GM23338 (cell line): ENCODE measurements around the gene MICAL1. TPM values are rescaled to one million over a fixed set of nuclear protein-coding genes. Genes with fewer than 3 reads are reported as not detected.

Experiments used
- ATAC-seq: fragments of 200-7000 bp; cut with Tn5 transposase; 3 replicates; pipeline ENCODE4 v1.9.1; 2020
- DNase-seq: peaks from one replicate; pipeline ENCODE4 v3.0.0-alpha.2; 2015; ENCODE audit warnings: low spot score
- H2AFZ ChIP-seq: fragments of 200-600 bp; sonication (generic); 2 replicates; pipeline ENCODE4 v1.8.0; 2016; ENCODE audit warnings: antibody characterized with exemption, mild to moderate bottlenecking, moderate library complexity
- H3F3A ChIP-seq: fragments of 200-600 bp; sonication (generic); replicated peaks from 2 replicates; pipeline ENCODE4 v1.8.0; 2017; ENCODE audit warnings: antibody characterized with exemption, mixed run types, low read depth
- H3K27ac ChIP-seq: fragments of 200-600 bp; sonication (generic); 2 replicates; pipeline ENCODE4 v1.6.1; 2016; ENCODE audit warnings: low read depth
- H3K27me3 ChIP-seq: fragments of 200-600 bp; sonication (generic); 2 replicates; pipeline ENCODE4 v1.8.0; 2016; ENCODE audit warnings: mild to moderate bottlenecking, mixed run types, moderate library complexity; ENCODE audit not compliant: insufficient read depth
- H3K36me3 ChIP-seq: fragments of 200-600 bp; sonication (generic); 2 replicates; pipeline ENCODE4 v1.8.0; 2016; ENCODE audit warnings: mild to moderate bottlenecking; ENCODE audit not compliant: insufficient read depth
- H3K4me1 ChIP-seq: fragments of 200-600 bp; sonication (generic); 2 replicates; pipeline ENCODE4 v1.8.0; 2016; ENCODE audit warnings: mild to moderate bottlenecking, moderate library complexity; ENCODE audit not compliant: insufficient read depth
- H3K4me2 ChIP-seq: fragments of 200-600 bp; sonication (generic); 2 replicates; pipeline ENCODE4 v1.7.1; 2017; ENCODE audit warnings: mixed run types
- H3K4me3 ChIP-seq: fragments of 200-600 bp; sonication (generic); 2 replicates; pipeline ENCODE4 v1.6.1; 2016; ENCODE audit warnings: mixed run types
- H3K79me2 ChIP-seq: fragments of 200-600 bp; sonication (generic); replicated peaks from 2 replicates; pipeline ENCODE4 v1.8.0; 2017; ENCODE audit warnings: mild to moderate bottlenecking; ENCODE audit not compliant: insufficient read depth
- H3K9me2 ChIP-seq: fragments of 200-600 bp; sonication (generic); 2 replicates; pipeline ENCODE4 v1.8.0; 2017; ENCODE audit not compliant: insufficient read depth
- H4K20me1 ChIP-seq: fragments of 200-600 bp; sonication (generic); replicated peaks from 2 replicates; pipeline ENCODE4 v1.8.0; 2017; ENCODE audit warnings: mild to moderate bottlenecking; ENCODE audit not compliant: insufficient read depth
- H3K27ac Mint-ChIP-seq: 2 replicates; pipeline ENCODE4 v1.8.0; 2020; ENCODE audit warnings: inconsistent platforms, mild to moderate bottlenecking, moderate library complexity, mixed read lengths
- H3K27me3 Mint-ChIP-seq: 3 replicates; pipeline ENCODE4 v1.8.0; 2022; ENCODE audit warnings: low read depth, mild to moderate bottlenecking, moderate library complexity, mixed read lengths, inconsistent platforms; ENCODE audit not compliant: insufficient read depth, poor library complexity
- H3K36me3 Mint-ChIP-seq: 3 replicates; pipeline ENCODE4 v1.8.0; 2021; ENCODE audit warnings: low read depth, mild to moderate bottlenecking, inconsistent platforms, moderate library complexity, mixed read lengths
- H3K4me1 Mint-ChIP-seq: 3 replicates; pipeline ENCODE4 v1.8.0; 2020; ENCODE audit warnings: mild to moderate bottlenecking, inconsistent platforms, mixed read lengths
- H3K4me3 Mint-ChIP-seq: 3 replicates; pipeline ENCODE4 v1.8.0; 2021; ENCODE audit warnings: moderate library complexity, mild to moderate bottlenecking, inconsistent platforms, mixed read lengths
- H3K9me3 Mint-ChIP-seq: 3 replicates; pipeline ENCODE4 v1.8.0; 2020; ENCODE audit warnings: moderate library complexity, mild to moderate bottlenecking, inconsistent platforms, mixed read lengths
- EZH2phosphoT487 ChIP-seq: fragments of 200-600 bp; sonication (generic); IDR thresholded peaks from one replicate; pipeline ENCODE4 v1.8.1; 2018; ENCODE audit warnings: antibody characterized with exemption; ENCODE audit not compliant: unreplicated experiment
- JUNB ChIP-seq: IDR thresholded peaks from one replicate; pipeline ENCODE4 v1.6.1; 2016; ENCODE audit warnings: antibody characterized with exemption; ENCODE audit not compliant: unreplicated experiment
- NANOG ChIP-seq: IDR thresholded peaks from 2 replicates; pipeline ENCODE4 v1.6.1; 2016; ENCODE audit warnings: antibody characterized with exemption, borderline replicate concordance
- ZNF114 ChIP-seq: fragments of 250-450 bp; sonication (Bioruptor Pico); IDR thresholded peaks from 2 replicates; pipeline ENCODE4 v1.5.0; 2020; ENCODE audit warnings: mild to moderate bottlenecking, moderate library complexity
- polyA plus RNA-seq: library from polyadenylated mRNA; unstranded; fragments of >200 nt; fragmentation: Nextera tagmentation; extraction: Ambion mirVana; gene quantifications from 2 replicates; pipeline ENCODE4 v1.2.1, GENCODE V29; 2016
- total RNA-seq: library from RNA; depleted of rRNA; stranded (reverse); fragments of >200 nt; shearing (Covaris generic); gene quantifications from 2 replicates; pipeline ENCODE4 v1.2.3, GENCODE V29; 2014
- TF ChIP-seq, protein P1 (sequence below): IDR thresholded peaks from 2 replicates; pipeline ENCODE4 v1.6.1; 2016; ENCODE audit warnings: antibody characterized with exemption
- TF ChIP-seq, protein P2 (sequence below): fragments of 250-450 bp; sonication (Bioruptor Pico); IDR thresholded peaks from 2 replicates; pipeline ENCODE4 v1.5.0; 2020; ENCODE audit warnings: mild to moderate bottlenecking, moderate library complexity
- TF ChIP-seq, protein P3 (sequence below): IDR thresholded peaks from one replicate; pipeline ENCODE4 v1.6.1; 2018; ENCODE audit warnings: antibody characterized with exemption; ENCODE audit not compliant: unreplicated experiment

MICAL1 gene
- total and polyA plus RNA-seq, 2 experiments from 2014 or later, result 27.8 to 77.8 TPM

- peaks cover 2% of the 10 kb centered on the region for H3K27me3 Mint-ChIP-seq
- H3K9me3 Mint-ChIP-seq, result no peaks in the 10 kb centered on the region
- H3K4me1 ChIP-seq, result peaks cover 34% of the 10 kb centered on the region
- peaks cover 20% of the 10 kb centered on the region for H4K20me1 ChIP-seq
- peak overlapping the region; percentile 70 for H3K4me3 Mint-ChIP-seq
- peak overlapping the region; percentile 60 for H3K4me3 ChIP-seq
- peaks cover 19% of the 10 kb centered on the region; the same call in 1 of the 2 replicates for H3K36me3 ChIP-seq
- H2AFZ ChIP-seq, result peak overlapping the region; percentile 86
- ATAC-seq (no peak), DNase-seq (no peak)
- H3F3A ChIP-seq, result no peaks in the 10 kb centered on the region
- H3K79me2 ChIP-seq, result peaks cover 37% of the 10 kb centered on the region
- peaks cover 39% of the 10 kb centered on the region for H3K4me1 Mint-ChIP-seq
- no peak for TF ChIP-seq EZH2phosphoT487
- no peak for TF ChIP-seq JUNB
- TF ChIP-seq ZNF114 (CRISPR knock-in tag), result no peak
- no peak for TF ChIP-seq NANOG
- TF ChIP-seq, protein P1, sequence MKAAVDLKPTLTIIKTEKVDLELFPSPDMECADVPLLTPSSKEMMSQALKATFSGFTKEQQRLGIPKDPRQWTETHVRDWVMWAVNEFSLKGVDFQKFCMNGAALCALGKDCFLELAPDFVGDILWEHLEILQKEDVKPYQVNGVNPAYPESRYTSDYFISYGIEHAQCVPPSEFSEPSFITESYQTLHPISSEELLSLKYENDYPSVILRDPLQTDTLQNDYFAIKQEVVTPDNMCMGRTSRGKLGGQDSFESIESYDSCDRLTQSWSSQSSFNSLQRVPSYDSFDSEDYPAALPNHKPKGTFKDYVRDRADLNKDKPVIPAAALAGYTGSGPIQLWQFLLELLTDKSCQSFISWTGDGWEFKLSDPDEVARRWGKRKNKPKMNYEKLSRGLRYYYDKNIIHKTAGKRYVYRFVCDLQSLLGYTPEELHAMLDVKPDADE, result no peak
- TF ChIP-seq, protein P2, sequence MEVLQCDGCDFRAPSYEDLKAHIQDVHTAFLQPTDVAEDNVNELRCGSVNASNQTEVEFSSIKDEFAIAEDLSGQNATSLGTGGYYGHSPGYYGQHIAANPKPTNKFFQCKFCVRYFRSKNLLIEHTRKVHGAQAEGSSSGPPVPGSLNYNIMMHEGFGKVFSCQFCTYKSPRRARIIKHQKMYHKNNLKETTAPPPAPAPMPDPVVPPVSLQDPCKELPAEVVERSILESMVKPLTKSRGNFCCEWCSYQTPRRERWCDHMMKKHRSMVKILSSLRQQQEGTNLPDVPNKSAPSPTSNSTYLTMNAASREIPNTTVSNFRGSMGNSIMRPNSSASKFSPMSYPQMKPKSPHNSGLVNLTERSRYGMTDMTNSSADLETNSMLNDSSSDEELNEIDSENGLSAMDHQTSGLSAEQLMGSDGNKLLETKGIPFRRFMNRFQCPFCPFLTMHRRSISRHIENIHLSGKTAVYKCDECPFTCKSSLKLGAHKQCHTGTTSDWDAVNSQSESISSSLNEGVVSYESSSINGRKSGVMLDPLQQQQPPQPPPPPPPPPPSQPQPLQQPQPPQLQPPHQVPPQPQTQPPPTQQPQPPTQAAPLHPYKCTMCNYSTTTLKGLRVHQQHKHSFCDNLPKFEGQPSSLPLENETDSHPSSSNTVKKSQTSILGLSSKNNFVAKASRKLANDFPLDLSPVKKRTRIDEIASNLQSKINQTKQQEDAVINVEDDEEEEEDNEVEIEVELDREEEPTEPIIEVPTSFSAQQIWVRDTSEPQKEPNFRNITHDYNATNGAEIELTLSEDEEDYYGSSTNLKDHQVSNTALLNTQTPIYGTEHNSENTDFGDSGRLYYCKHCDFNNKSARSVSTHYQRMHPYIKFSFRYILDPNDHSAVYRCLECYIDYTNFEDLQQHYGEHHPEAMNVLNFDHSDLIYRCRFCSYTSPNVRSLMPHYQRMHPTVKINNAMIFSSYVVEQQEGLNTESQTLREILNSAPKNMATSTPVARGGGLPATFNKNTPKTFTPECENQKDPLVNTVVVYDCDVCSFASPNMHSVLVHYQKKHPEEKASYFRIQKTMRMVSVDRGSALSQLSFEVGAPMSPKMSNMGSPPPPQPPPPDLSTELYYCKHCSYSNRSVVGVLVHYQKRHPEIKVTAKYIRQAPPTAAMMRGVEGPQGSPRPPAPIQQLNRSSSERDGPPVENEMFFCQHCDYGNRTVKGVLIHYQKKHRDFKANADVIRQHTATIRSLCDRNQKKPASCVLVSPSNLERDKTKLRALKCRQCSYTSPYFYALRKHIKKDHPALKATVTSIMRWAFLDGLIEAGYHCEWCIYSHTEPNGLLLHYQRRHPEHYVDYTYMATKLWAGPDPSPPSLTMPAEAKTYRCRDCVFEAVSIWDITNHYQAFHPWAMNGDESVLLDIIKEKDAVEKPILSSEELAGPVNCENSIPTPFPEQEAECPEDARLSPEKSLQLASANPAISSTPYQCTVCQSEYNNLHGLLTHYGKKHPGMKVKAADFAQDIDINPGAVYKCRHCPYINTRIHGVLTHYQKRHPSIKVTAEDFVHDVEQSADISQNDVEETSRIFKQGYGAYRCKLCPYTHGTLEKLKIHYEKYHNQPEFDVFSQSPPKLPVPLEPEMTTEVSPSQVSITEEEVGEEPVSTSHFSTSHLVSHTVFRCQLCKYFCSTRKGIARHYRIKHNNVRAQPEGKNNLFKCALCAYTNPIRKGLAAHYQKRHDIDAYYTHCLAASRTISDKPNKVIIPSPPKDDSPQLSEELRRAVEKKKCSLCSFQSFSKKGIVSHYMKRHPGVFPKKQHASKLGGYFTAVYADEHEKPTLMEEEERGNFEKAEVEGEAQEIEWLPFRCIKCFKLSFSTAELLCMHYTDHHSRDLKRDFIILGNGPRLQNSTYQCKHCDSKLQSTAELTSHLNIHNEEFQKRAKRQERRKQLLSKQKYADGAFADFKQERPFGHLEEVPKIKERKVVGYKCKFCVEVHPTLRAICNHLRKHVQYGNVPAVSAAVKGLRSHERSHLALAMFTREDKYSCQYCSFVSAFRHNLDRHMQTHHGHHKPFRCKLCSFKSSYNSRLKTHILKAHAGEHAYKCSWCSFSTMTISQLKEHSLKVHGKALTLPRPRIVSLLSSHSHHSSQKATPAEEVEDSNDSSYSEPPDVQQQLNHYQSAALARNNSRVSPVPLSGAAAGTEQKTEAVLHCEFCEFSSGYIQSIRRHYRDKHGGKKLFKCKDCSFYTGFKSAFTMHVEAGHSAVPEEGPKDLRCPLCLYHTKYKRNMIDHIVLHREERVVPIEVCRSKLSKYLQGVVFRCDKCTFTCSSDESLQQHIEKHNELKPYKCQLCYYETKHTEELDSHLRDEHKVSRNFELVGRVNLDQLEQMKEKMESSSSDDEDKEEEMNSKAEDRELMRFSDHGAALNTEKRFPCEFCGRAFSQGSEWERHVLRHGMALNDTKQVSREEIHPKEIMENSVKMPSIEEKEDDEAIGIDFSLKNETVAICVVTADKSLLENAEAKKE, result no peak
- TF ChIP-seq, protein P3, sequence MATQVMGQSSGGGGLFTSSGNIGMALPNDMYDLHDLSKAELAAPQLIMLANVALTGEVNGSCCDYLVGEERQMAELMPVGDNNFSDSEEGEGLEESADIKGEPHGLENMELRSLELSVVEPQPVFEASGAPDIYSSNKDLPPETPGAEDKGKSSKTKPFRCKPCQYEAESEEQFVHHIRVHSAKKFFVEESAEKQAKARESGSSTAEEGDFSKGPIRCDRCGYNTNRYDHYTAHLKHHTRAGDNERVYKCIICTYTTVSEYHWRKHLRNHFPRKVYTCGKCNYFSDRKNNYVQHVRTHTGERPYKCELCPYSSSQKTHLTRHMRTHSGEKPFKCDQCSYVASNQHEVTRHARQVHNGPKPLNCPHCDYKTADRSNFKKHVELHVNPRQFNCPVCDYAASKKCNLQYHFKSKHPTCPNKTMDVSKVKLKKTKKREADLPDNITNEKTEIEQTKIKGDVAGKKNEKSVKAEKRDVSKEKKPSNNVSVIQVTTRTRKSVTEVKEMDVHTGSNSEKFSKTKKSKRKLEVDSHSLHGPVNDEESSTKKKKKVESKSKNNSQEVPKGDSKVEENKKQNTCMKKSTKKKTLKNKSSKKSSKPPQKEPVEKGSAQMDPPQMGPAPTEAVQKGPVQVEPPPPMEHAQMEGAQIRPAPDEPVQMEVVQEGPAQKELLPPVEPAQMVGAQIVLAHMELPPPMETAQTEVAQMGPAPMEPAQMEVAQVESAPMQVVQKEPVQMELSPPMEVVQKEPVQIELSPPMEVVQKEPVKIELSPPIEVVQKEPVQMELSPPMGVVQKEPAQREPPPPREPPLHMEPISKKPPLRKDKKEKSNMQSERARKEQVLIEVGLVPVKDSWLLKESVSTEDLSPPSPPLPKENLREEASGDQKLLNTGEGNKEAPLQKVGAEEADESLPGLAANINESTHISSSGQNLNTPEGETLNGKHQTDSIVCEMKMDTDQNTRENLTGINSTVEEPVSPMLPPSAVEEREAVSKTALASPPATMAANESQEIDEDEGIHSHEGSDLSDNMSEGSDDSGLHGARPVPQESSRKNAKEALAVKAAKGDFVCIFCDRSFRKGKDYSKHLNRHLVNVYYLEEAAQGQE, result no peak
- H3K36me3 Mint-ChIP-seq, result peaks cover 29% of the 10 kb centered on the region
- no peaks in the 10 kb centered on the region for H3K27me3 ChIP-seq
- H3K9me2 ChIP-seq, result no peaks in the 10 kb centered on the region
- peak overlapping the region; percentile 85 for H3K4me2 ChIP-seq
- no peak overlapping the region for H3K27ac Mint-ChIP-seq
- no peak overlapping the region for H3K27ac ChIP-seq
Observed at GRCh38 chr6:109484122-109484521, 28.6 kb upstream of the MICAL1 start.
